HL-60/S4 (cell line): ENCODE results near the gene RBCK1.
"Not testable (repeated sequence)": the region's sequence is repeated elsewhere in the genome, so short reads cannot be mapped to it uniquely, and the experiment has no call there.

Experiments
- in situ Hi-C: fragments of 300-500 bp; cut with MboI; formaldehyde crosslinking; loops from 2 replicates; pipeline ENCODE4 v1.14.3; 2022; ENCODE audit warnings: low sequenced_read_pairs

Gene RBCK1

GRCh38 chr20:375265-375889, 32.7 kb upstream of the RBCK1 start:
- in situ Hi-C loops = no loop called here

DNA sequence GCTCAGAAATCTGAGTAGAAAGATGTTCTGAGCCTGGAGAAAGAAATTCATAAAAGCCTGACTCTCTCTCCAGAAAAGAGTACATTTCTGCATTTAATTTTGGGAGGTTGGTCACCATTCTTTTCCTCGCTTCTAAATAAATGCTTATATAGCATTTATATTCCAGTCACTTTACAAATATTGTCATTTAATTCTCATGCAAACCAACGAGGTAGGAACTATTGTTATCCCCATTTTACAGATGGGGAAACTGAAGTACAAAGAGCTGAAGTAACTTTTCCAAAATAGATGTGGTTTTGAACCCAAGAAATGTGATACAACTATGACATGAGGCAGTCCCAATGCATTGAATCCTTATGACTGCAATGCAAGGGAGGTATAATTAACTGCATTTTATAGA, 32.0 kb upstream of the RBCK1 start:
- in situ Hi-C loops = no loop called here

GRCh38 chr20:376750-377149, 31.3 kb upstream of the RBCK1 start:
- in situ Hi-C loops = no loop called here

- in situ Hi-C loops = not testable (repeated sequence)
These were observed 30.5 kb upstream of the RBCK1 start for GRCh38 chr20:377578-377977.

- in situ Hi-C loops = no loop called here
These were observed 29.1 kb upstream of the RBCK1 start for GRCh38 chr20:378961-379336.

GRCh38 chr20:380763-381580, 27.1 kb upstream of the RBCK1 start:
- in situ Hi-C loops = no loop called here

DNA sequence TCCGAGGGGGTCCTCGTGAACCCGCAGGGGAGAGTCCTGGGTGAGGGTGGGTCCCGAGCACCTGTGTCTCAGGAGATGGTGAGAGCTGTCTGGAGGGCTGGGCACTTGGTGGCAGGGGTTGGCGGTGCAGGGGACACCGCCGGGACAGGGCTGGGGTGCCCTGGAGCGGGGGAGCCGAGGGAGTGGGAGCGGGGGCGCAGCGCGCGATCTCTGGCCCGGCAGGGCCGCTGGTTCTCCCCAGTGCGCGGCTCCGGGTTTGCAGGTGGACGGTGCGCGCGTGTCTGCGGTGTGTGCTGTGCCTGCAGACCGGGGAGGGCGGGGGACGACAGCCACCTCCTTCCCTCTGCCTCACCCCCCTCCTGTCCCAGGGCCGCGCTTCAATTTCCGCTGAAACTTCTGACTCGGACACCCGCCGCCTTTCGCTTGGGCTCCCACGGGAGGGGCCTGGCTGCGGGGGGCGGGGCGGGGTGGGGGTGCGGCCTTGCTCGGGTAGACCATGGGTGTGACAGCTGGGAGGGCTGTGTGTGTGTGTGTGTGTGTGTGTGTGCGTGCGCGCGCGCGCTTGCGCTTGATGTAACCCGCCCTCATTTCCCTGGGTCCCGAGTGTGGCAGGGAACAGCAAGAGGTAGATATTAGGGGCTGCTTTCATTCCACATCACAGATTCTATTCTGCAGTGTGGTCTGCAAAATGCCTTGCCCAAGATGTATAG, 26.4 kb upstream of the RBCK1 start:
- in situ Hi-C loops = no loop called here

- in situ Hi-C loops = no loop called here
These were observed 25.6 kb upstream of the RBCK1 start for GRCh38 chr20:382291-383115.

DNA sequence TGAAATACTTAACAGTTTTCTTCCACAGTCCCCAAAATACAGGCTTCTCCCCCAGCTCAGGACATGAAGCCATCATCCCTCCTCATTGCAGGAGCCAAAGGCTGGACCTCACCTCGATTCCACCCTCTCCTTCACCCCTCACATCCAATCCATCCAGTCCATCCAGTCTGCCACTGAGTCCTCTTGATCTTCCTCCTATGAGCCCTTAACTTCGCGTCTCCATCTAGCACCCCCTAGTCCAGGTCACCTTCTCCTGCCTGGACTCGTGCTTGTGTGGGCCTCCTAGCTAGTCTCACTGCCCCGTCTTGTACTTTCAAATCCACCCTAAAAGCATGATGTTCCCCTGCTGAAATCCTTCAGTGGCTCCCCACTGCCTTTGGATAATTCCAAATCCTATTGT, 24.2 kb upstream of the RBCK1 start:
- in situ Hi-C loops = no loop called here

DNA sequence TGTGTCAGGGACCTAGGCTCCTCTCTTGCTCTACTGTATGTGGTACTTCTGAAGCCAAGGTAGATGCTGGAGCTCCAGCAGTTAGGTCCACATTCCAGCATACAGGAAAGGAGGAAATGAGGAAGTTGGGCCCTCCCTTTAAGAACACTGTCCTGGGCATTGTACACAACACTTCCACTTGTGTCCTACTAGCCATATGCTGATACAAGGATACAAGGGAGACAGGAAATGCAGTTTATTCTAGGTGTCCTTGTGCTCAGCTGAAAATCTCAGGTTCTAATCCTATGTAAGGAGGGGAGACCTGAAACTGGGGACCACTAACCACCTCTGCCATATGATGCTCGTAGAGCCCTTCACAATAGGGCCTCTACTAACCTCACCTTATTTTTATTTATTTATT, 23.4 kb upstream of the RBCK1 start:
- in situ Hi-C loops = no loop called here

DNA sequence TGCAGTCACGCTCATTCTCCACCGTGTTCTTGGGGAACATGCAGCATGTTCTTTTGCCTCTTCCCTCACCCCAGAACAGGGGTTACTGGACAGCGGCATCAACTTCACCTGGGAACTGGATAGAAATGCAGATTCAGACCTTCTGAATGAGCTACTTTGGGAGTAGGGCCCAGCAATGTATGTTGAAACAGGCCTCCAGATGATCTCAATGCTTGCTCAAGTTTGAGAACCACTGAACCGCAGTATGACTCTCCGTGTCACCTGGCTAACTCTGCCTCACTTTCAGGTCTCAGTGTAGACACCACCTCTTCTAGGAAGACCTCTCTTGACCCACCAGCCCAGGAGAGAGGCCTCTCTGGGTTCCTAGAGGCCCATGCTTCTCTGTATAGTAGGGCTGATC, 22.7 kb upstream of the RBCK1 start:
- in situ Hi-C loops = no loop called here

DNA sequence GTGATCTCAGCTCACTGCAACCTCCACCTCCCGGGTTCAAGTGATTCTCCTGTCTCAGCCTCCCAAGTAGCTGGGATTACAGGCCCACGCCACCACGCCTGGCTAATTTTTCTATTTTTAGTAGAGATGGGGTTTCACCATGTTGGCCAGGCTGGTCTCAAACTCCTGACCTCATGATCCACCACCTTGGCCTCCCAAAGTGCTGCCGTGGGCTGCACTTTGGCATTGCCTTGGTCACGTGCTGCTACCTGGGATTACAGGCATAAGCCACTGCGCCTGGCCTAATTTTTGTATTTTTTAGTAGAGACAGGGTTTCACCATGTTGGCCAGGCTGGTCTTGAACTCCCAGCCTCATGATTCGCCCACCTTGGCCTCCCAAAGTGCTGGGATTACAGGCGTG, 21.5 kb upstream of the RBCK1 start:
- in situ Hi-C loops = not testable (repeated sequence)

GRCh38 chr20:387520-387919, 20.6 kb upstream of the RBCK1 start:
- in situ Hi-C loops = no loop called here

DNA sequence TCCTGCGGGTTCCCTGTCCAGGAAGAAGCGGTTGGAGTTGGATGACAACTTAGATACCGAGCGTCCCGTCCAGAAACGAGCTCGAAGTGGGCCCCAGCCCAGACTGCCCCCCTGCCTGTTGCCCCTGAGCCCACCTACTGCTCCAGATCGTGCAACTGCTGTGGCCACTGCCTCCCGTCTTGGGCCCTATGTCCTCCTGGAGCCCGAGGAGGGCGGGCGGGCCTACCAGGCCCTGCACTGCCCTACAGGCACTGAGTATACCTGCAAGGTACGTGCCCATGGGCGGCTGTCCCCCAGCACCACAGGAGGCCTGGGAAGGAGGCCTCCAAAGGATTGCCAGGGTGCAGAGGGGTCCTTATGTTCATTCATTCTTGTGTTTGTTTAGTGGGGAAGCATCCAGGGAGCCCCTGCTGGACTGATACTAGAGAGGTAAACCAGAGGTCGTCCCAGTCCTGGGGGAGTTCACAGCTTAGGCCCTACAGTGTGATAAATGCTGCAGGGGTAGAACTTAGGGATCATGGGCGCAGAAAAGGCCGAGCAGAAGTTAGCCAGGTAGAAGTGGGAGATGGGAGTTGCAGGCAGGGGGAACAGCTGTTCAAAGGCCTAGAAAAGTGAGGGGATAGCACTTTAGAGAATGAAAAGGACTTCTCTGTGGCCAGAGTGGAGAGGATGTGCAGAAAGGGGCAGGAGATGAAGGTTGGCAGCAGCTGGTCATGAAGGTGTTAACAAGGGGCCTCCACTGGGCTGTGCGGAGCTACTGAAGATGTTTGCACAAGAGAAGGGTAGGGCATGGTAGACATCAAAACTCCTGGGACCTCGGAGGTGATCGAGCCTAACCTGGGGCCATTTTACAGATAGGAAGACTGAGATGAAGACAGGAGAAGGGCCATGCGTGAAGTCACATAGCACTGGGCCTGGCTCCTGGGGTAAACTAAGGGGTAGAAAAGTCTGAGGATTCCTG, 19.8 kb upstream of the RBCK1 start:
- in situ Hi-C loops = no loop called here

DNA sequence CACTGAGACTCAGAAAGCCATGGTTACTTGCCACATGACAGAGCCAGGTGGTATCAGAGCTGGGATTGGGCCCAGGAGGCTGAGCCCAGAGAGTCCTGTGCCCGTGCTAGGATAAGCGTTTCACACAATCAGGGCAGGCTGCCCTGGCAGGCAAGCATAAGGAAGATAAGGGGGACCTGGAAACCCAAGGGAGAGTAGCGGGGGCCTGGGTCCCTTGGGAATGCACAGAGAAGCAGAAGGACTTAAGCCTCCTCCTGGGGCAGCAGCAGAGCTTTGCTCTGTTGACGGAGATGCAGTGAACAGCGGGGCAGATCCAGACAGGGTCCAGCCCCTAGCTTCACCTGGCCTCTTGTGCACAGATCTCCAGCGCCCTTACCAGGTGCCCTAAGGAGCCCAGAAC, 18.9 kb upstream of the RBCK1 start:
- in situ Hi-C loops = no loop called here

- in situ Hi-C loops = no loop called here
These were observed 16.9 kb upstream of the RBCK1 start for GRCh38 chr20:391041-391711.

- in situ Hi-C loops = not testable (repeated sequence)
These were observed 14.8 kb upstream of the RBCK1 start for GRCh38 chr20:393296-393695.

DNA sequence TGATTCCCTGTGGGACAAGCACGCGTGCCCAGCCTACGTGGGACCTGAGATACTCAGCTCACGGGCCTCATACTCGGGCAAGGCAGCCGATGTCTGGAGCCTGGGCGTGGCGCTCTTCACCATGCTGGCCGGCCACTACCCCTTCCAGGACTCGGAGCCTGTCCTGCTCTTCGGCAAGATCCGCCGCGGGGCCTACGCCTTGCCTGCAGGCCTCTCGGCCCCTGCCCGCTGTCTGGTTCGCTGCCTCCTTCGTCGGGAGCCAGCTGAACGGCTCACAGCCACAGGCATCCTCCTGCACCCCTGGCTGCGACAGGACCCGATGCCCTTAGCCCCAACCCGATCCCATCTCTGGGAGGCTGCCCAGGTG, 11.9 kb upstream of the RBCK1 start:
- in situ Hi-C loops = no loop called here

GRCh38 chr20:396619-397431, 11.3 kb upstream of the RBCK1 start:
- in situ Hi-C loops = no loop called here
